ENCODE results near the gene MEGF11.

The MEGF11 gene

DNA sequence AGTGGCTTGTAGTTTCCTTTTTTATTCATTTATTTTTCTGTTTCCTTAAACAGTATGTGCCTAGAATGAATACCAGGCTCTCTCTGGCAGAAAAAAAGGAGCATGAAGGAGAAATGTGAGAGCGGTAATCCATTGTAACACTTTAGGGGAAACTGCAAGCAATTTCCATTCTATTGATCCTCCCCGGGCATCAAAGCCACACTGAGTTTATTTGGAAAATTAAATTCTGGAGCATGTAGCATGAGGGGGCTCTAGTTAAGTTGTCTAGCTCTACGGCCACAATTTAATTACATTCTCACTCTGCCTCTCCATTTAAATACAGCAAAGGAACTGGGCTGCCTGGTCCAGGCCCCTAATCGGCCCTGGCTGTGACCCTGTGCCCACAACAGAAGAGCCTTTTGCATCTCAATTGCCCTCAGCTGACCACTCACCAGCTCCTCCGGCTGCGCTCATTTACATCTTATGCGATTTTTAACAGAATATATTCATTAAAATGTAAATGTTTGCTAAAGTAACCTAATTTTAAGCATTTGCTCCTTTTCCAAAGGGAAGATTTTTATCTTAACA is 72.9 kb downstream of the MEGF11 start:
- ChIA-PET CTCF (interaction anchor here (0.6 kb wide), 1 partner anchor 264 kb away, joined by 3 read pairs; no protein-coding TSS in a partner anchor), POLR2A (interaction anchor here (0.5 kb wide), 1 partner anchor 24 kb away, joined by 3 read pairs; no protein-coding TSS in a partner anchor)
- TF ChIP-seq, protein P1, sequence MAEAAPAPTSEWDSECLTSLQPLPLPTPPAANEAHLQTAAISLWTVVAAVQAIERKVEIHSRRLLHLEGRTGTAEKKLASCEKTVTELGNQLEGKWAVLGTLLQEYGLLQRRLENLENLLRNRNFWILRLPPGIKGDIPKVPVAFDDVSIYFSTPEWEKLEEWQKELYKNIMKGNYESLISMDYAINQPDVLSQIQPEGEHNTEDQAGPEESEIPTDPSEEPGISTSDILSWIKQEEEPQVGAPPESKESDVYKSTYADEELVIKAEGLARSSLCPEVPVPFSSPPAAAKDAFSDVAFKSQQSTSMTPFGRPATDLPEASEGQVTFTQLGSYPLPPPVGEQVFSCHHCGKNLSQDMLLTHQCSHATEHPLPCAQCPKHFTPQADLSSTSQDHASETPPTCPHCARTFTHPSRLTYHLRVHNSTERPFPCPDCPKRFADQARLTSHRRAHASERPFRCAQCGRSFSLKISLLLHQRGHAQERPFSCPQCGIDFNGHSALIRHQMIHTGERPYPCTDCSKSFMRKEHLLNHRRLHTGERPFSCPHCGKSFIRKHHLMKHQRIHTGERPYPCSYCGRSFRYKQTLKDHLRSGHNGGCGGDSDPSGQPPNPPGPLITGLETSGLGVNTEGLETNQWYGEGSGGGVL (tag by site-specific recombination; IDR thresholded peaks at IDR 0.05): no peak
- TF ChIP-seq ZIC2 (tag by site-specific recombination; IDR thresholded peaks at IDR 0.05) (no peak), ZNF654 (tag by site-specific recombination; IDR thresholded peaks at IDR 0.05; ENCODE audit: low read depth) (no peak), ZBTB48 (tag by site-specific recombination; IDR thresholded peaks at IDR 0.05) (no peak), ZSCAN23 (tag by site-specific recombination; IDR thresholded peaks at IDR 0.05) (no peak), ZNF211 (tag by site-specific recombination; IDR thresholded peaks at IDR 0.05; ENCODE audit: low read depth) (no peak), ZNF239 (tag by site-specific recombination; IDR thresholded peaks at IDR 0.05) (no peak), ZNF626 (tag by site-specific recombination; IDR thresholded peaks at IDR 0.05) (no peak), ZNF776 (tag by site-specific recombination; IDR thresholded peaks at IDR 0.05; ENCODE audit: borderline replicate concordance) (no peak), ZNF792 (tag by site-specific recombination; IDR thresholded peaks at IDR 0.05) (no peak), PRDM1 (tag by site-specific recombination; IDR thresholded peaks at IDR 0.05) (no peak), ZNF701 (tag by site-specific recombination; IDR thresholded peaks at IDR 0.05) (no peak)
- TF ChIP-seq, protein P2, sequence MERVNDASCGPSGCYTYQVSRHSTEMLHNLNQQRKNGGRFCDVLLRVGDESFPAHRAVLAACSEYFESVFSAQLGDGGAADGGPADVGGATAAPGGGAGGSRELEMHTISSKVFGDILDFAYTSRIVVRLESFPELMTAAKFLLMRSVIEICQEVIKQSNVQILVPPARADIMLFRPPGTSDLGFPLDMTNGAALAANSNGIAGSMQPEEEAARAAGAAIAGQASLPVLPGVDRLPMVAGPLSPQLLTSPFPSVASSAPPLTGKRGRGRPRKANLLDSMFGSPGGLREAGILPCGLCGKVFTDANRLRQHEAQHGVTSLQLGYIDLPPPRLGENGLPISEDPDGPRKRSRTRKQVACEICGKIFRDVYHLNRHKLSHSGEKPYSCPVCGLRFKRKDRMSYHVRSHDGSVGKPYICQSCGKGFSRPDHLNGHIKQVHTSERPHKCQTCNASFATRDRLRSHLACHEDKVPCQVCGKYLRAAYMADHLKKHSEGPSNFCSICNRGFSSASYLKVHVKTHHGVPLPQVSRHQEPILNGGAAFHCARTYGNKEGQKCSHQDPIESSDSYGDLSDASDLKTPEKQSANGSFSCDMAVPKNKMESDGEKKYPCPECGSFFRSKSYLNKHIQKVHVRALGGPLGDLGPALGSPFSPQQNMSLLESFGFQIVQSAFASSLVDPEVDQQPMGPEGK (tag by site-specific recombination; IDR thresholded peaks at IDR 0.05): no peak
- TF ChIP-seq, protein P3, sequence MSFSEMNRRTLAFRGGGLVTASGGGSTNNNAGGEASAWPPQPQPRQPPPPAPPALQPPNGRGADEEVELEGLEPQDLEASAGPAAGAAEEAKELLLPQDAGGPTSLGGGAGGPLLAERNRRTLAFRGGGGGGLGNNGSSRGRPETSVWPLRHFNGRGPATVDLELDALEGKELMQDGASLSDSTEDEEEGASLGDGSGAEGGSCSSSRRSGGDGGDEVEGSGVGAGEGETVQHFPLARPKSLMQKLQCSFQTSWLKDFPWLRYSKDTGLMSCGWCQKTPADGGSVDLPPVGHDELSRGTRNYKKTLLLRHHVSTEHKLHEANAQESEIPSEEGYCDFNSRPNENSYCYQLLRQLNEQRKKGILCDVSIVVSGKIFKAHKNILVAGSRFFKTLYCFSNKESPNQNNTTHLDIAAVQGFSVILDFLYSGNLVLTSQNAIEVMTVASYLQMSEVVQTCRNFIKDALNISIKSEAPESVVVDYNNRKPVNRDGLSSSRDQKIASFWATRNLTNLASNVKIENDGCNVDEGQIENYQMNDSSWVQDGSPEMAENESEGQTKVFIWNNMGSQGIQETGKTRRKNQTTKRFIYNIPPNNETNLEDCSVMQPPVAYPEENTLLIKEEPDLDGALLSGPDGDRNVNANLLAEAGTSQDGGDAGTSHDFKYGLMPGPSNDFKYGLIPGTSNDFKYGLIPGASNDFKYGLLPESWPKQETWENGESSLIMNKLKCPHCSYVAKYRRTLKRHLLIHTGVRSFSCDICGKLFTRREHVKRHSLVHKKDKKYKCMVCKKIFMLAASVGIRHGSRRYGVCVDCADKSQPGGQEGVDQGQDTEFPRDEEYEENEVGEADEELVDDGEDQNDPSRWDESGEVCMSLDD (tag by site-specific recombination; IDR thresholded peaks at IDR 0.05): no peak
- TF ChIP-seq, protein P4, sequence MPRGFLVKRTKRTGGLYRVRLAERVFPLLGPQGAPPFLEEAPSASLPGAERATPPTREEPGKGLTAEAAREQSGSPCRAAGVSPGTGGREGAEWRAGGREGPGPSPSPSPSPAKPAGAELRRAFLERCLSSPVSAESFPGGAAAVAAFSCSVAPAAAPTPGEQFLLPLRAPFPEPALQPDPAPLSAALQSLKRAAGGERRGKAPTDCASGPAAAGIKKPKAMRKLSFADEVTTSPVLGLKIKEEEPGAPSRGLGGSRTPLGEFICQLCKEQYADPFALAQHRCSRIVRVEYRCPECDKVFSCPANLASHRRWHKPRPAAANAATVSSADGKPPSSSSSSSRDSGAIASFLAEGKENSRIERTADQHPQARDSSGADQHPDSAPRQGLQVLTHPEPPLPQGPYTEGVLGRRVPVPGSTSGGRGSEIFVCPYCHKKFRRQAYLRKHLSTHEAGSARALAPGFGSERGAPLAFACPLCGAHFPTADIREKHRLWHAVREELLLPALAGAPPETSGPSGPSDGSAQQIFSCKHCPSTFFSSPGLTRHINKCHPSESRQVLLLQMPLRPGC (tag by site-specific recombination; IDR thresholded peaks at IDR 0.05): no peak
- Histone ChIP-seq H3K9me3 (ENCODE audit: control insufficient read depth, insufficient read depth, low read depth, low read length) (no peaks in the 10 kb centered on the region), H3K4me3 (ENCODE audit: low read depth, low read length) (no peak overlapping the region), H3K27ac (ENCODE audit: extremely low read depth, low read depth, low read length) (no peak overlapping the region), H3K4me1 (ENCODE audit: control insufficient read depth, insufficient read depth, low read length) (0 out of 2 replicates have a peak, but pooled peaks cover 7% of the 10 kb centered on the region), H3K36me3 (ENCODE audit: control insufficient read depth in 2 of 2, insufficient read depth in 1 of 2, low read length in 2 of 2) (no peaks in the 10 kb centered on the region)

DNA sequence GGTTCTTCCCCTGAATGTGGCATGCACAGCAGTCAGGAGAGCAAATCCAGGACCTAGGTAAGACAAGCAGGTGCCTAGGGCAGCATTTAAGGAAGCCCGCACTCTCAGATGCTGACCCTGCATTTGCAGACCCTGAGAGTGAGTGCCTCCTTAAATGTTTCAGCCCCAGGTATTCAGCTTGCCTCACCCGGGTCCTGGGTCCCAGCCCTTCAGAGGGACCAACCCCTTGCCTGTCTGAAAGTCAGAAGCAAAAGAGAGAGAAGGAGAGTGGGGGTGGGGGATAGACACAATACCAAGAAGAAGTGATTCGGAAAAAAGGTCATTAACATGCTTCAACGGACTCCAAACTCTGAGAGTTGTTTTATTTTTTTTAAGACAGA is 75.0 kb downstream of the MEGF11 start:
- Histone ChIP-seq H3K9me3 (ENCODE audit: control insufficient read depth, insufficient read depth, low read depth, low read length) (no peaks in the 10 kb centered on the region), H3K36me3 (ENCODE audit: control insufficient read depth in 2 of 2, insufficient read depth in 1 of 2, low read length in 2 of 2) (no peaks in the 10 kb centered on the region), H3K27ac (ENCODE audit: extremely low read depth, low read depth, low read length) (no peak overlapping the region), H3K4me3 (ENCODE audit: low read depth, low read length) (no peak overlapping the region), H3K4me1 (ENCODE audit: control insufficient read depth, insufficient read depth, low read length) (0 out of 2 replicates have a peak, but pooled peaks cover 7% of the 10 kb centered on the region)
- ChIA-PET POLR2A (interaction anchor here (0.8 kb wide), 1 partner anchor 9 kb away, joined by 3 read pairs; no protein-coding TSS in a partner anchor), CTCF (interaction anchor here (0.7 to 1.8 kb wide), 3 partner anchors 10 to 14 kb away, joined by 3 to 6 read pairs (median 4); no protein-coding TSS in a partner anchor)
- TF ChIP-seq KLF10 (tag by site-specific recombination; IDR thresholded peaks at IDR 0.05) (no peak), WT1 (tag by site-specific recombination; IDR thresholded peaks at IDR 0.05) (no peak), SP7 (tag by site-specific recombination; IDR thresholded peaks at IDR 0.05) (no peak), ZNF239 (tag by site-specific recombination; IDR thresholded peaks at IDR 0.05) (no peak), ZNF768 (tag by site-specific recombination; IDR thresholded peaks at IDR 0.05) (no peak)
- TF ChIP-seq, protein P5, sequence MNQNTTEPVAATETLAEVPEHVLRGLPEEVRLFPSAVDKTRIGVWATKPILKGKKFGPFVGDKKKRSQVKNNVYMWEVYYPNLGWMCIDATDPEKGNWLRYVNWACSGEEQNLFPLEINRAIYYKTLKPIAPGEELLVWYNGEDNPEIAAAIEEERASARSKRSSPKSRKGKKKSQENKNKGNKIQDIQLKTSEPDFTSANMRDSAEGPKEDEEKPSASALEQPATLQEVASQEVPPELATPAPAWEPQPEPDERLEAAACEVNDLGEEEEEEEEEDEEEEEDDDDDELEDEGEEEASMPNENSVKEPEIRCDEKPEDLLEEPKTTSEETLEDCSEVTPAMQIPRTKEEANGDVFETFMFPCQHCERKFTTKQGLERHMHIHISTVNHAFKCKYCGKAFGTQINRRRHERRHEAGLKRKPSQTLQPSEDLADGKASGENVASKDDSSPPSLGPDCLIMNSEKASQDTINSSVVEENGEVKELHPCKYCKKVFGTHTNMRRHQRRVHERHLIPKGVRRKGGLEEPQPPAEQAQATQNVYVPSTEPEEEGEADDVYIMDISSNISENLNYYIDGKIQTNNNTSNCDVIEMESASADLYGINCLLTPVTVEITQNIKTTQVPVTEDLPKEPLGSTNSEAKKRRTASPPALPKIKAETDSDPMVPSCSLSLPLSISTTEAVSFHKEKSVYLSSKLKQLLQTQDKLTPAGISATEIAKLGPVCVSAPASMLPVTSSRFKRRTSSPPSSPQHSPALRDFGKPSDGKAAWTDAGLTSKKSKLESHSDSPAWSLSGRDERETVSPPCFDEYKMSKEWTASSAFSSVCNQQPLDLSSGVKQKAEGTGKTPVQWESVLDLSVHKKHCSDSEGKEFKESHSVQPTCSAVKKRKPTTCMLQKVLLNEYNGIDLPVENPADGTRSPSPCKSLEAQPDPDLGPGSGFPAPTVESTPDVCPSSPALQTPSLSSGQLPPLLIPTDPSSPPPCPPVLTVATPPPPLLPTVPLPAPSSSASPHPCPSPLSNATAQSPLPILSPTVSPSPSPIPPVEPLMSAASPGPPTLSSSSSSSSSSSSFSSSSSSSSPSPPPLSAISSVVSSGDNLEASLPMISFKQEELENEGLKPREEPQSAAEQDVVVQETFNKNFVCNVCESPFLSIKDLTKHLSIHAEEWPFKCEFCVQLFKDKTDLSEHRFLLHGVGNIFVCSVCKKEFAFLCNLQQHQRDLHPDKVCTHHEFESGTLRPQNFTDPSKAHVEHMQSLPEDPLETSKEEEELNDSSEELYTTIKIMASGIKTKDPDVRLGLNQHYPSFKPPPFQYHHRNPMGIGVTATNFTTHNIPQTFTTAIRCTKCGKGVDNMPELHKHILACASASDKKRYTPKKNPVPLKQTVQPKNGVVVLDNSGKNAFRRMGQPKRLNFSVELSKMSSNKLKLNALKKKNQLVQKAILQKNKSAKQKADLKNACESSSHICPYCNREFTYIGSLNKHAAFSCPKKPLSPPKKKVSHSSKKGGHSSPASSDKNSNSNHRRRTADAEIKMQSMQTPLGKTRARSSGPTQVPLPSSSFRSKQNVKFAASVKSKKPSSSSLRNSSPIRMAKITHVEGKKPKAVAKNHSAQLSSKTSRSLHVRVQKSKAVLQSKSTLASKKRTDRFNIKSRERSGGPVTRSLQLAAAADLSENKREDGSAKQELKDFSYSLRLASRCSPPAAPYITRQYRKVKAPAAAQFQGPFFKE (tag by site-specific recombination; IDR thresholded peaks at IDR 0.05; ENCODE audit: borderline replicate concordance): no peak
